Activated CD4-positive, alpha-beta T cell treated with anti-CD3 and anti-CD28 coated beads for 4 hours (primary cell): ENCODE data around the gene ADH7.
"Not testable (repeated sequence)": the region's sequence is repeated elsewhere in the genome, so short reads cannot be mapped to it uniquely, and the experiment has no call there.

Source experiments
- DNase-seq, 2 donors: peaks; one replicate each; pipeline ENCODE4 v3.0.0-alpha.2; 2020

The ADH7 gene

DNA sequence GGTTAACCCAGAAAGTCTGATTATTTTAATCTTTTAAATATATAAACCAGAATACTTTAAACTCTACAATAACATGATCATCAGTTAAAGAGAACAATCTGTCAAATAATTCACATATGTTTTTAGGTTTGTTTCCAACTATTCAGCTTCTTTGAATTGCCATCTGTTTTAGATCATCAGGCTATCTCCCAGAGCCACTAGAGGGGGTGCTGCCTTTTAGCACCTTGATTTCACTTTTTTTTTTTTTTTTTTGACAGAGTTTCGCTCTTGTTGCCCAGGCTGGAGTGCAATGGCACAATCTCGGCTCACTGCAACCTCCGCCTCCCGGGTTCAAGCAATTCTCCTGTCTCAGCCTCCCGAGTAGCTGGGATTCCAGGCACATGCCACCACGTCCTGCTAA lies 57.8 kb downstream of the ADH7 start:
- not testable (repeated sequence) for DNase-seq

DNA sequence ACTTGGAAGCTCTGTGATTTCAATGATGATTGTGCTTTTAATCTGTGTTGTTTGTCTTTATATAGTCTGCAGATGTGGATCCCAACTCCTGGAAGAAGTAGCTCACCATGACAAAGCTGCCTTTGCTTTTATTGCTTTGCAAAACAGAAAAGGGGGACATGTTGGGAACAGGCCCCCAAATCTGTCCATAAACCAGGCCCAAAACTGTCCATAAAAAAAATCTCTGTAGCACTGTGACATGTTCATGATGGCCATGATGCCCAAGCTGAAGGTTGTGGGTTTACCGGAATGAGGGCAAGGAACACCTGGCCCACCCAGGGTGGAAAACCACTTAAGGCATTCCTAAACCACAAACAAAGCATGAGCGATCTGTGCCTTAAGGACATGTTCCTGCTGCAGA lies 62.7 kb downstream of the ADH7 start:
- DNase-seq = not testable (repeated sequence)

DNA sequence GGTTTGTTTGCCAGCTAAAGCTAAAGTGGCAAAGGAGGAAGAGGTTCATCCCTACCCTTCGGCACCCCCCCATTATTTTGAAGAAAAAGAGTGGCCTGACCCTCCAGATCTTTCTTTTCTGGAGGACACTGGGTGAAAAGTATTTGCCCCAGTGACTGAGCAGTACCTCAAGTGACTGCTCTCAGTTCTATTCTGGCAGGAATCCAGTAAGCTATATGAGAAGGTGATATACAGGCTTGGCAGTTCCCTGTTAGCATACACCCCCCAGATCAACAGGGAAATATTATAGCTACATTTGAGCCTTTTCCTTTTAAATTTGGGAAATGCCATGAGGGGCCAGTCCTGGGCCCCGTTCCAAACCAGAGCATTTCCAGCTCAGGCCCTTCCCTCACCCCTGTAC lies 67.3 kb downstream of the ADH7 start:
- DNase-seq = not testable (repeated sequence)

DNA sequence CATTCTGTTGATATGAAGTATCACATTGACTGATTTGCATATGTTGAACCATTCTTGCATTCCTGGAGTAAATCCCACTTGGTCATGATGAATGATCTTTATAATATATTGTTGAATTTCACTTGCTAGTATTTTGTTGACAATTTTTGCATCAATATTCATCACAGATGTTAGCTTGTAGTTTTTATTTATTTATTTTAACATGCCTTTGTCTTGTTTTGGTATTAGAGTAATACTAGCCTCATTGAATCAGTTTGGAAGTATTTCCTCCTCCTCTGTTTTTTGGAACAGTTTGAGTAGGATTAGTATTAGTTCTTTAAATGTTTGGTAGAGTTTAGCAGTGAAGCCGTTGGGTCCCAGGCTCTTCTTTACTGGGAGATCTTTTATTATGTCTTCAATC lies 68.7 kb downstream of the ADH7 start:
- no peak for DNase-seq

DNA sequence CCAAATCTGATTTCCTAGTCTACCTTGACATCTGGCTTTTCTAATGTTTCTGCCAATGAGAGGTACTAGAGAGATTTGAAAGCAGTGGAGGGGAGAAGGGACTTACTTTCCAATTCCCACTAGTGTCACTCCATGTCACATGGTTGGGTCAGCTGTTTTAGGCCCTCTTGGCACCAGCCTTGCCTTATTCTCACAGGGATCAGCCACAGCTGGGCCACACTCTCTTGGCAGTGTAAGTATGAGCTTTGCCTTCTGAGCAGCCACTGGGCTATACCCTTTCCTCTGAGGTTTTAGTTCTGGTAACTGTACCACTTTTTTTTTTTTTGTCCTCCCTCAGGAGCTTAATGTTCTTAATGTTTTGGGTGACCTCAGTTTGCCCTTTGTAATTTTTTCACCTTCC lies 72.4 kb downstream of the ADH7 start:
- no peak for DNase-seq
